ENCODE measurements around the gene SURF4.

The SURF4 gene

DNA sequence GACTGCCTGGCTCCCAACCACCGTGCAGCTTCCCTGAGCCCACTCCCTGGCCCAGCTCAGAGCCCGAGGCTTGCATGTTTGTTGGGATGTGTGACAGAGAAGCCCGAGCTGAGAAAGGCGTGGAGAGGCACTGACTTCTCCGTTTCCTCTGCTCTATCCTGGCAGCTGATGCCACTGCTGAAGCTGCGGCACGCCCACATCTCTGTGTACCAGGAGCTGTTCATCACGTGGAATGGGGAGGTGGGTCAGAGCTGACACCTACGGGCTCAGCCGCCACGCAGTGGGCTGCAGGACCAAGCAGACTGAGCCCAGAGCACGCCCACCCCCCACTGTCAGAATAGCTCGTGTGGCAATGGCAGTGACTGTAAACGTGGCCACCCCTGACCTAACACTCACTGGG, 9.6 kb upstream of the SURF4 start:
- TF ChIP-seq, protein P1, sequence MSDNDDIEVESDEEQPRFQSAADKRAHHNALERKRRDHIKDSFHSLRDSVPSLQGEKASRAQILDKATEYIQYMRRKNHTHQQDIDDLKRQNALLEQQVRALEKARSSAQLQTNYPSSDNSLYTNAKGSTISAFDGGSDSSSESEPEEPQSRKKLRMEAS (IDR thresholded peaks at IDR 0.05), result no peak
- TF ChIP-seq TAF1 (IDR thresholded peaks at IDR 0.05; ENCODE audit: low read depth) (no peak), CEBPB (IDR thresholded peaks at IDR 0.05) (no peak), TEAD4 (IDR thresholded peaks at IDR 0.05) (no peak)

DNA sequence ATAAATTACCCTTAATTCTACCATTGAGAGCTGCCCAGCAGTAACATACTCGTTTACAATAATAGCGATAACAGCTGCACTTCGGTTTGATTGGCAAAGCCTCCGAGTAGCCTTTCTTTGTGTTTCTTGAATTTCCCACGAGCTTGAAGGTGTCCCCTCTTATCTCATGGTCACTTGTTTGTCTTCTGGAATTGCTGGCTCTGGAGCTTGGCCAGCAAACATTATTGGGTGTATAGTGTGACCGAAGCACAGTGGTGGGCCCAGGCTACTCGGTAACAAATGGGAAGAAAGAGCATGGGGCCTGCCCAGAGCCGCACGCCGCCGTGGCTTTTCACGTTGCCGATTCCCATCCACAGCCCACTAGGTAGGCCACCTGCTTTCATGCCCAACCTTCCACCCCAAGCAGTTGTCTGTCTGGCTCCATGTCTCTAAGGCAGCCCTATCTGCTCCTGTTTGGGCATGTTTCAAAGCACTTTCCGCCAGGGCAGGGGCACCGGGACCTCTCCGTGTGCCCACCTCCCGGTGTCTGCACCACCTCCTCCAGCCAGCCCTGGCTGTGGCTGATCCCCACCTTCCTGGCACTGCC, 9.0 kb upstream of the SURF4 start:
- TF ChIP-seq YY1 (IDR thresholded peaks at IDR 0.05; ENCODE audit: low read depth) (no peak), NFIC (IDR thresholded peaks at IDR 0.05) (no peak), TCF12 (IDR thresholded peaks at IDR 0.05; ENCODE audit: low read depth) (no peak), EGR1 (IDR thresholded peaks at IDR 0.05) (no peak), ZBTB7A (IDR thresholded peaks at IDR 0.05; ENCODE audit: low read depth) (no peak), TAF1 (IDR thresholded peaks at IDR 0.05; ENCODE audit: low read depth) (no peak), TEAD4 (IDR thresholded peaks at IDR 0.05) (no peak), FOXM1 (IDR thresholded peaks at IDR 0.05; ENCODE audit: borderline replicate concordance, low read depth) (no peak), CEBPB (IDR thresholded peaks at IDR 0.05) (no peak), CREB1 (IDR thresholded peaks at IDR 0.05; ENCODE audit: low read depth) (no peak), EP300 (IDR thresholded peaks at IDR 0.05; ENCODE audit: borderline replicate concordance) (no peak), RAD21 (IDR thresholded peaks at IDR 0.05; ENCODE audit: low read depth) (no peak)
- TF ChIP-seq, protein P2, sequence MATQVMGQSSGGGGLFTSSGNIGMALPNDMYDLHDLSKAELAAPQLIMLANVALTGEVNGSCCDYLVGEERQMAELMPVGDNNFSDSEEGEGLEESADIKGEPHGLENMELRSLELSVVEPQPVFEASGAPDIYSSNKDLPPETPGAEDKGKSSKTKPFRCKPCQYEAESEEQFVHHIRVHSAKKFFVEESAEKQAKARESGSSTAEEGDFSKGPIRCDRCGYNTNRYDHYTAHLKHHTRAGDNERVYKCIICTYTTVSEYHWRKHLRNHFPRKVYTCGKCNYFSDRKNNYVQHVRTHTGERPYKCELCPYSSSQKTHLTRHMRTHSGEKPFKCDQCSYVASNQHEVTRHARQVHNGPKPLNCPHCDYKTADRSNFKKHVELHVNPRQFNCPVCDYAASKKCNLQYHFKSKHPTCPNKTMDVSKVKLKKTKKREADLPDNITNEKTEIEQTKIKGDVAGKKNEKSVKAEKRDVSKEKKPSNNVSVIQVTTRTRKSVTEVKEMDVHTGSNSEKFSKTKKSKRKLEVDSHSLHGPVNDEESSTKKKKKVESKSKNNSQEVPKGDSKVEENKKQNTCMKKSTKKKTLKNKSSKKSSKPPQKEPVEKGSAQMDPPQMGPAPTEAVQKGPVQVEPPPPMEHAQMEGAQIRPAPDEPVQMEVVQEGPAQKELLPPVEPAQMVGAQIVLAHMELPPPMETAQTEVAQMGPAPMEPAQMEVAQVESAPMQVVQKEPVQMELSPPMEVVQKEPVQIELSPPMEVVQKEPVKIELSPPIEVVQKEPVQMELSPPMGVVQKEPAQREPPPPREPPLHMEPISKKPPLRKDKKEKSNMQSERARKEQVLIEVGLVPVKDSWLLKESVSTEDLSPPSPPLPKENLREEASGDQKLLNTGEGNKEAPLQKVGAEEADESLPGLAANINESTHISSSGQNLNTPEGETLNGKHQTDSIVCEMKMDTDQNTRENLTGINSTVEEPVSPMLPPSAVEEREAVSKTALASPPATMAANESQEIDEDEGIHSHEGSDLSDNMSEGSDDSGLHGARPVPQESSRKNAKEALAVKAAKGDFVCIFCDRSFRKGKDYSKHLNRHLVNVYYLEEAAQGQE (IDR thresholded peaks at IDR 0.05; ENCODE audit: low read depth), result no peak
- TF ChIP-seq, protein P1 (IDR thresholded peaks at IDR 0.05), result no peak
- TF ChIP-seq, protein P3, sequence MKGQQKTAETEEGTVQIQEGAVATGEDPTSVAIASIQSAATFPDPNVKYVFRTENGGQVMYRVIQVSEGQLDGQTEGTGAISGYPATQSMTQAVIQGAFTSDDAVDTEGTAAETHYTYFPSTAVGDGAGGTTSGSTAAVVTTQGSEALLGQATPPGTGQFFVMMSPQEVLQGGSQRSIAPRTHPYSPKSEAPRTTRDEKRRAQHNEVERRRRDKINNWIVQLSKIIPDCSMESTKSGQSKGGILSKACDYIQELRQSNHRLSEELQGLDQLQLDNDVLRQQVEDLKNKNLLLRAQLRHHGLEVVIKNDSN (IDR thresholded peaks at IDR 0.05), result no peak

DNA sequence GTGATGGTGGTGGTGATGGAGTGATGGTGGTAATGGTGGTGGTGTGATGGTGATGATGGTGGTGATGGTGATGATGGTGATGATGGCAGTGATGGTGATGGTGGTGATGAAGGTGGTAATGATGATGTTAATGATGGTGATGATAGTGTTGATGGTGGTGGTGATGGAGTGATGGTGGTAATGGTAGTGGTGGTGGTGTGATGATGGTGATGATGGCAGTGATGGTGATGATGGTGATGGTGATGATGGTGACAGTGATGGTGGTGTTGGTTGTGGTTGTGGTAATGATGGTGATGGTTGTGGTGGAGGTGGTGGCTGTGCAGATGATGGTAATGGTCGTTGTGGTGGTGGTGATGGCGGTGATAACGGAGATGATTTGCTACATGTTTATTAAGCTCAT, 7.6 kb upstream of the SURF4 start:
- TF ChIP-seq ZBTB7A (IDR thresholded peaks at IDR 0.05; ENCODE audit: low read depth), result no peak
- TF ChIP-seq TEAD4 (IDR thresholded peaks at IDR 0.05), result no peak
- TF ChIP-seq TAF1 (IDR thresholded peaks at IDR 0.05; ENCODE audit: low read depth), result no peak
- TF ChIP-seq EP300 (IDR thresholded peaks at IDR 0.05; ENCODE audit: borderline replicate concordance), result no peak
- TF ChIP-seq YY1 (IDR thresholded peaks at IDR 0.05; ENCODE audit: low read depth), result no peak
- TF ChIP-seq RAD21 (IDR thresholded peaks at IDR 0.05; ENCODE audit: low read depth), result no peak
- TF ChIP-seq, protein P1 (IDR thresholded peaks at IDR 0.05), result no peak
- no peak for TF ChIP-seq EGR1 (IDR thresholded peaks at IDR 0.05)
- TF ChIP-seq, protein P3 (IDR thresholded peaks at IDR 0.05), result no peak
- no peak for TF ChIP-seq CEBPB (IDR thresholded peaks at IDR 0.05)
- TF ChIP-seq FOXM1 (IDR thresholded peaks at IDR 0.05; ENCODE audit: borderline replicate concordance, low read depth), result no peak
- TF ChIP-seq, protein P2 (IDR thresholded peaks at IDR 0.05; ENCODE audit: low read depth), result no peak

DNA sequence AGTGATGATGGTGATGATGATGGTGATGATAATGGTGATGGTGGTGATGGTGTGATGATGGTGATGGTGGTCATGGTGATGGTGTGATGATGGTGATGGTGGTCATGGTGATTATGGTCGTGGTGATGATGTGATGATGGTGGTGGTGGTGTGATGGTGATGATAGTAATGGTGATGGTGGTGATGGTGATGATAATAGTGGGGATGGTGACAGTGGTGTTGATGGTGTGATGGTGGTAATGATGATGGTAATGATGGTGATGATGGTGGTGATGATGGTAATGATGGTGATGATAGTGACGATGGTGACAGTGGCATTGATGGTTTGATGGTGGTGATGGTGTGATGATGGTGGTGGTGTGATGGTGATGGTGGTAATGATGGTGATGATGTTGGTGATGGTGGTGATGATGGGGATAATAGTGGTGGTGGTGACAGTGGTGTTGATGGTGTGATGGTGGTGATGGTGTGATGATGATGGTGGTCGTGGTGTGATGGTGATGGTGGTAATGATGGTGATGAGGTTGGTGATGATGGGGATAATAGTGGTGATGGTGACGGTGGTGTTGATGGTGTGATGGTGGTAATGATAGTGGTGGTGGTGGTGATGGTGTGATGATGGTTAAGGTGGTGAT, 6.8 kb upstream of the SURF4 start:
- TF ChIP-seq YY1 (IDR thresholded peaks at IDR 0.05; ENCODE audit: low read depth) (no peak), EP300 (IDR thresholded peaks at IDR 0.05; ENCODE audit: borderline replicate concordance) (no peak), TEAD4 (IDR thresholded peaks at IDR 0.05) (no peak), FOXM1 (IDR thresholded peaks at IDR 0.05; ENCODE audit: borderline replicate concordance, low read depth) (no peak), NFIC (IDR thresholded peaks at IDR 0.05) (no peak), EGR1 (IDR thresholded peaks at IDR 0.05) (no peak), ZBTB7A (IDR thresholded peaks at IDR 0.05; ENCODE audit: low read depth) (no peak), RAD21 (IDR thresholded peaks at IDR 0.05; ENCODE audit: low read depth) (no peak), TCF12 (IDR thresholded peaks at IDR 0.05; ENCODE audit: low read depth) (no peak), CREB1 (IDR thresholded peaks at IDR 0.05; ENCODE audit: low read depth) (no peak), CEBPB (IDR thresholded peaks at IDR 0.05) (no peak), TAF1 (IDR thresholded peaks at IDR 0.05; ENCODE audit: low read depth) (no peak)
- TF ChIP-seq, protein P3 (IDR thresholded peaks at IDR 0.05), result no peak
- TF ChIP-seq, protein P1 (IDR thresholded peaks at IDR 0.05), result no peak
- TF ChIP-seq, protein P2 (IDR thresholded peaks at IDR 0.05; ENCODE audit: low read depth), result no peak

Measured in Ishikawa (cell line).